GM12874 (cell line): ENCODE measurements around the gene ACSM2B.

ENCODE experiments used
- TF ChIP-seq, protein P1 (sequence below): IDR thresholded peaks from 2 replicates; pipeline ENCODE4 v1.5.1; 2011; ENCODE audit warnings: low read depth, mild to moderate bottlenecking, control low read depth, low read length, moderate library complexity; ENCODE audit not compliant: insufficient read depth

The ACSM2B gene

DNA sequence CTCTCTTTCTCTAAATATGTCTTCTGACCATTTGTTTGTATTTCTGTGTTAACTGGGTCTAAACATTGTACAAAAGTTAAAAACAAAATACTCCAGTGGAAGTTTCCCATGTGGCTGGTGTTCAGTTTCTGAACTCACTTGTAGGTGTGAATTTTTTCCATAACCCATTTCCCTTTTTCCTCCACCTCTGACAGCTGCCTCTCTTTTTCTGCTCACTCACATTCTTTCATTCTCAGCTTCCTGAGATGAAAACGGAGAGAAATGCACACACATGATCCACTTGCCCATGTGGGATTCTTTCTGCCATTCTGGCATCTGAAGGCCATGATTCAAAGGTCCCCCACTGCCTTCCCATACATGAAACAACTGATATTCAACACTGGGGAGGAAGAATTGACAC lies 41.1 kb upstream of the ACSM2B start:
- TF ChIP-seq, protein P1, sequence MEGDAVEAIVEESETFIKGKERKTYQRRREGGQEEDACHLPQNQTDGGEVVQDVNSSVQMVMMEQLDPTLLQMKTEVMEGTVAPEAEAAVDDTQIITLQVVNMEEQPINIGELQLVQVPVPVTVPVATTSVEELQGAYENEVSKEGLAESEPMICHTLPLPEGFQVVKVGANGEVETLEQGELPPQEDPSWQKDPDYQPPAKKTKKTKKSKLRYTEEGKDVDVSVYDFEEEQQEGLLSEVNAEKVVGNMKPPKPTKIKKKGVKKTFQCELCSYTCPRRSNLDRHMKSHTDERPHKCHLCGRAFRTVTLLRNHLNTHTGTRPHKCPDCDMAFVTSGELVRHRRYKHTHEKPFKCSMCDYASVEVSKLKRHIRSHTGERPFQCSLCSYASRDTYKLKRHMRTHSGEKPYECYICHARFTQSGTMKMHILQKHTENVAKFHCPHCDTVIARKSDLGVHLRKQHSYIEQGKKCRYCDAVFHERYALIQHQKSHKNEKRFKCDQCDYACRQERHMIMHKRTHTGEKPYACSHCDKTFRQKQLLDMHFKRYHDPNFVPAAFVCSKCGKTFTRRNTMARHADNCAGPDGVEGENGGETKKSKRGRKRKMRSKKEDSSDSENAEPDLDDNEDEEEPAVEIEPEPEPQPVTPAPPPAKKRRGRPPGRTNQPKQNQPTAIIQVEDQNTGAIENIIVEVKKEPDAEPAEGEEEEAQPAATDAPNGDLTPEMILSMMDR: no peak

DNA sequence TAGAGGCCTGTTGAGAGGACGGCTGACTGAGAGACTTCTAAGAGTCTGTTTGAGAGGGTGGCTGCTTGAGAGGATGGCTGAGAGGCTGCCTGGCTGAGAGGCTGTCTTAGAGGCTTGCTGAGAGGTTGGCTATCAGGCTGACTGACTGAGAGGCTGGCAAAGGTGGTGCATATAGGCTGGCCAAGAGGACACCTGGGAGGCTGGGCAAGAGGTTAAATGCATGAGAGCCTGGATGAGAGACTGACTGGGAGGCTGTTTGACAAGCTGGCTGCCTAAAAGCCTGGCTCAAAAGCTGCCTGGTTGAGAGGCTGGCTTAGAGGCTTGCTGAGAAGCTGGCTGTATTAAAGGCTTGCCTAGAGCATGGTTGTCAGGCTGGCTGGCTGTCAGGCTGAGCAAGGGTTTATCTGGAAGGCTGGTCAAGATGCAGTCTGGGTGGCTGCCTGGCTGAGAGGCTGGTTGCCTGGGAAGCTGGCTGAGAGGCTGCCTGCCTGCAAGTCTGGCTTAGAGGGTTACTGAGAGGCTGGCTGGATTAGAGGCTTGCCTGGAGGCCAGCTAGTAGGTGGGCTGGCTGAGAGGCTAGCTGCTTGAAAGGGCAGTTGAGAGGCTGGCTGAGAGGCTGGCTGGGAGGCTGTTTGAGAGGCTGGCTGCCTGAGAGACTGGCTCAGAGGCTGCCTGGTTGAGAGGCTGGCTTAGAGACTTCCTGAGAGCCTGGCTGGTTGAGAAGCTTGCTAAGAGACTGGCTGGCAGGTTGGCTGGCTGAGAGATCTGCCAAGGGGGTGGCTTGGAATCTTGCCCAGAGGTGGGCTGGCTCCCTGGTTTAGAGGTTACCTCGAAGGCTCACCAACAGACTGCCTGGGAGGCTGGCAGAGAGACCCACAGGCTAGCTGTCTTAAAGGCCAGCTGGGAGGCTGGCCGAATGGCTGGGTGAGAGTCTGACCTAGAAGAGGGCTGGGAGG lies 38.3 kb upstream of the ACSM2B start:
- TF ChIP-seq, protein P1: no peak

DNA sequence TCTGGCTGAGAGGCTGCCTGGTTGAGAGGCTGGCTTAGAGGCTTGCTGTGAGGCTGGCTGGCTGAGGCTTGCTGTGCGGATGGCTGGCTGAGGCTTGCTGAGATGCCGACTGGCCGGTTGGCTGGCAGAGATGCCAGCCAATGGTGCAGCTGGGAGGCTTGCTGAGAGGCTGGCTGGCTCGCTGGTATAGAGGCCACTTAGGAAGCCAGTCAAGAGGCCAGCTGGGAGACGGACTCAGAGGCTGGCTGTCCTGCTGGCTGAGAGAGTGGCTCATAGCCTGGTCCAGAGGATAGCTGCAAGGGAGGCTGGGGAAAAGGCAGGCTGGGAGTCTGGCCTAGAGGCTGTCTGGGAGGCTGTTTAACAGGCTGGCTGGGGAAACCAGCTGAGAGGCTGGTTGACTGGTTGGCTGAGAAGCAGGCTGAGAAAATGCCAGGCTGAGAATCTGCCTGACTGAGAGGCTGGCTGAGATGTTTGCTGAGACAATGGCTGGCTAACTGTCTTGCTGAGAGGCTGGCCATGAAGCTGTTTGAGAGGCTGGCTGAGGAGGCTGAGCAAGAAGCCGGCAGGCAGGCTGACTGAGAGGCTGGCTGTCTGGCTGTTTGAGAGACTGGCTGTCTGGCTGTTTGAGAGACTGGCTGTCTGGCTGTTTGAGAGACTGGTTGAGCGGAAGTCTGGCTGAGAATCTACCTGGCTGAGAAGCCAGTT lies 37.5 kb upstream of the ACSM2B start:
- TF ChIP-seq, protein P1: no peak

DNA sequence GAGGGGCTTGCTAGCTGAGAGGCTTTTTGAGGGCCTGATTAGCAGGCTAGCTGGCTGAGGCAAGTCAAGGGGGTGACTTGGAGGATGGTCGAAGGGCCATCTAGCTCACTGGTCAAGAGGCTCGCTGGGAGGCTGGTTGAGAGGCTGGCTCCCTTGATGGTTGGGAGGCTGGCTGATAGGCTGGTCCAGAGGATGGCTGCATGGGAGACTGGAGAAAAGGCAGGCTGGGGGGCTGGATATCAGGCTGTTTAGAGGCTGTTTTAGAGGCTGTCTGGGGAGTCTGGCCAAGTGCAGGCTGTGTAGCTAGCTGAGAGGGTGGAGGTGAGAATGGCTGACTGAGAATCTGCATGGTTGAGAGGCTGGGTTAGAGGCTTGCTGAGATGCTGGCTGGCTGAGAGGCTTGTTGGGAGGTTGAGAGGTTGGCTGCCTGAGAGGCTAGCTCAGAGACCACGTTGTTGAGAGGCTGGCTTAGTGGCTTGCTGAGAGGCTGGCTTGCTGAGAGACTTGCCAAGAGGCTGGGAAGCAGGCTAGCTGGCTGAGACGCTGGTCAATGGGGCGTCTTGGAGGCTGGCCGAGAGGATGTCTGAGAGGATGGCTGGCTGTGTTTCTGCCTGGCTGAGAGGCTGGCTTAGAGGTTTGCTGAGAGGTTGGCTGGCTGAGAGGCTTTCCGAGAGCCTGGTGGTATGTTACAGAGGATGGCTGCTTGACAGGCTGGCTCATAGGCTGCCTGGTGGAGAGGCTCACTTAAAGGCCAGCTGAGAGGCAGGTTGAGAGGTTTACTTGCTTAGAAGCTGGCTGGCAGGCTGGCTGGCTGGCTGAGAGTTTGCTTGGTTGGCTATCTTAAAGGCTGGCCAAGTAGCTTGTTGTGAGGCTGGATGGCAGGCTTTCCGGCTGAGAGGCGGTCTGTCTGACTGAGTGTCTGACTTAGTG lies 36.6 kb upstream of the ACSM2B start:
- TF ChIP-seq, protein P1: no peak

DNA sequence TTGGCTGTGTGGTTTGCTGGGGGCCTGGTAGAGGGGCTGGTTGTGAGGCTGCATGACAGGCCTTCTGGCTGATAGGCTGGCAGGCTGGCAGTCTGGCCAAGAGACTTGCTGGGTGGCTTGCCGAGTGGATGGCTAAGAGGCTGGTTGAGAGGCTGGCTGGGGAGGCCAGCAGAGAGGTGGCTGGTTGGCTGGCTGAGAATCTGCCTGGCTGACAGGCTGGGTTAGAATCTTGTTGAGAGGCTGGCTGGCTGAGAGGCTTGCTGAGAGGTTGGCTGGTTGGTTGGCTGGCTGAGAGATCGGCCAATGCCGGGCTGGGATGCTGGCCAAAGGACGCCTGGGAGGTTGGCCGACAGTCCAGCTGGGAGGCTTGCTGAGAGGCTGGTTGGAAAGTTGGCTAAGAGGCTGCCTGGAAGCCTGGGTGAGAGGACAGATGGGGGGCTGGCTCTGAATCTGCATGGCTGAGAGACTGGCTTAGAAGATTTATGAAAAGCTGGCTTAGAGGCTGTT lies 35.9 kb upstream of the ACSM2B start:
- TF ChIP-seq, protein P1: no peak

DNA sequence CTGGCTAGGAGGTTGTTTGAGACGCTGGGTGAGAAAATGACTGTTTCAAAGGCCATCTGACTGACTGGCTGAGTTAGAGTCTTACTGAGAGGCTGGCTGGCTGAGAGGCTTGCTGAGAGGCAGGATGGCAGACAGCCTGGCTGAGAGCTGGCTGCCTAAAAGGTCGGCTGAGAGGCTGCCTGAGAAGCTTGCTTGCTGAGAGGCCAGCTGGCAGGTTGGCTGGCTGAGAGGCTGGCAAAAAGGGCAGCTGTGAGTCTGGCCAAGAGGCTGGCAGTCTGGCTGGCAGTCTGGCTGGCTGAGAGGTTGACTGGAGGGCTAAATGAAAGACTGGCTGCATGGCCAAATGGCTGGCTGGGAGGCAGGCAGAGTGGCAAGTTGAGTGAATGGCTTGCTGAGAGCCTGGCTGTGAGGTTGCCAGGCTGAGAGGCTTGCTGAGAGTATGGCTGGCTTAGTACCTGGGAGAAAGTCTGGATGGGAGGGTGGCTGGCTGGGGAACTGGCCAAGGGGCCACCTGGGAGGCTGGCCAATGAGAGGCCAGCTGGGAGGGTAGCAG lies 35.3 kb upstream of the ACSM2B start:
- TF ChIP-seq, protein P1: no peak
